Adipose tissue (tissue), 3 donors: Measurements from ENCODE around the gene JMJD1C. TPM values are rescaled to one million over a fixed set of nuclear protein-coding genes. Genes with fewer than 3 reads are reported as not detected.
"Not testable (repeated sequence)": the region's sequence is repeated elsewhere in the genome, so short reads cannot be mapped to it uniquely, and the experiment has no call there.

Experiments used
- H3K27ac ChIP-seq: one replicate; pipeline ENCODE4 v1.5.1; 2013; ENCODE audit warnings: low read depth, low read length
- WGBS, 3 donors: extraction: QIAGEN DNeasy Blood & Tissue Kit; methylation state at CpG; one replicate each; pipeline ENCODE4 v1.1.7; 2013; 5-methylcytosine and 5-hydroxymethylcytosine counted together
- polyA plus RNA-seq, 3 donors: library from polyadenylated mRNA; stranded (reverse); fragments of 200-250 nt; gene quantifications; one replicate each; pipeline ENCODE4 v1.2.3, GENCODE V29; 2013
- donor health status: healthy with polysubstance abuse.
- donor health status: Bipolar disorder and iron deficiency.
- donor health status: healthy.

The JMJD1C gene
- polyA plus RNA-seq = 10 to 100 TPM; 14.7 to 39.5 (median 31.1) TPM

DNA sequence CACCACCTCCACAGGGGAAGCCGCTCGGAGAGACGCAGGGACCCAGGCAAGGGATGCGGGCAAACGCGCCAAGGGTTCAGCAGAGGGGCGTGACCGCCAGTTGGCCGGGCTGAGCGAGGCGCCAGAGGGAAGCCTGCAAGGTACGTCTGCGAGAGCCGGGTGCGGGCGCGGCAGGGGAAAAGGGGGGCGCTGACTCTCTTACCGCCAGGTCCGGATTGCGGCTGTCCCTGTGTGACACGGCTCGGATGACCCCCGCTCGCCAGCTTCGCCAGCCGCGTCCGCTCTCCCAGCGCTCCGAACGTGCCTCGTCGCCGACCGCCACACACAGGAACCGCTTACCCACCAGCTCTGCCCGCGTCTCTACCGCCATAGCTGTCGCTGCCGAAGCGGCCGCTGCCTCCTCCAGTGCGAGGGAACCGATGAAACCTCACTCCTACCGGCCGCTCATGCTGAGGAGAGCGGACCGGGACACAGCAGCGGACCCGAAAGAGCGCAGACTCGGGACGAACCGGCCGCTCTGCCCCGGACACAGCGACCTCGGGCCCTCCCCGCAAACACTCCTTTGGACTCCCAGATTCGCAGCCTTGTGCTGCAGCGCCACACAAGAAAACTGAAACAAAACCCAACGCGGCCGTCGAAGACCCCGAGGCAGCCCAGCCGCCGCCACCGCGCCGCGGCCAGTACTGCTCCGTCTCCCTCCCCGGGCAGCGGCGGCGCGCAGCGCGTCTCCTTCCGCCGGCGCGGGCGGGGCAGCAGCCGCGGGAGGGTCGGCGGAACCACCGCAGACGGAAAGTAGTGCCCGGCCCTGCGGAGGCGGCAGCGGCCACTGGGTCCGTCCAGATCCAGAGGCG lies at the start of gene JMJD1C:
JMJD1C (minus strand) TSS at position 685 of the 851 bp plus-strand sequence; CDS start at position 370, 315 bp downstream.
- 0% methylated on average over 77 to 99 of the region's 99 CpGs for WGBS, 3 donors
- H3K27ac ChIP-seq = no peak within 1 kb of the TSS

DNA sequence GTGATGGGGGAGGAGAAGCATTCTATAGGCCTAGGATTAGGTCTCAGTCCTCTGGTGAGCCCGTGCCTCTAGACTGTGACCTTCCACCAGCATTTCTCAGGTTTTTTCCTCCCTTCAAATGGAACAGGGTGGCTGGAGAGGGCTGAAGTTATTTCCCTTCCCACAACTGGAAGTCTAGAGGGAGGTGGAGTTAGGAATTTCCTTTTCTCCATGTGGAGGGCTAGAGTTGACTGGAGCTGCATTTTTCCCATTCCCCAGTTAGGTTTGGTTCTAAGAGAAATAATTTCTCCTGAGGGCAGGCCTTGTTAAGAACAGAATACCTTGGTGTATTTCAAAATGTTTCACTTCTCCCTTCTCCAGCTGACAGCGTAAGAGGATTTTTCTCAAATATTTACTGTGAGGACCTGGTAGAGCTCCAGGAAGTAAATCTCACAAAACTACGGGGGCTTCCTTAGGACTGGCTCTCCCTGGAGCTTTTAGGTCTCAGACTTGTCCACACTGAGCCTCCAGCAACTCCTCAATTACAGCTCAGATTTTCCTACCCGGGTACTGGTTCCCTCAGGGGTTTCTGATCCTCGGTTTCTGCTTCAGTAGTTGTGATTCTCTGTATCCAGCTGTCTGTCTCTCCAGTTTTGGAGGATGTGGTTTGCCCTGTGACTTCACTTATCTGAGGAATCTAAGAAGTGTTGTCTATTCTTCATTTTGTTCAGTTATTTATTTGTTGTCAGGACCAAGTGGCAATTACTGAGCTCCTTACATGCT lies 49.4 kb upstream of the JMJD1C start:
- 41 to 64% (median 43%) methylated on average over 5 of the region's 5 CpGs for WGBS, 3 donors
- H3K27ac ChIP-seq = no peak overlapping the region

- no peak overlapping the region for H3K27ac ChIP-seq
- 88 to 100% (median 90%) methylated on average over 1 of the region's 1 CpG for WGBS, 3 donors
Measured at GRCh38 chr10:63506554-63506953, 40.8 kb upstream of the JMJD1C start.

DNA sequence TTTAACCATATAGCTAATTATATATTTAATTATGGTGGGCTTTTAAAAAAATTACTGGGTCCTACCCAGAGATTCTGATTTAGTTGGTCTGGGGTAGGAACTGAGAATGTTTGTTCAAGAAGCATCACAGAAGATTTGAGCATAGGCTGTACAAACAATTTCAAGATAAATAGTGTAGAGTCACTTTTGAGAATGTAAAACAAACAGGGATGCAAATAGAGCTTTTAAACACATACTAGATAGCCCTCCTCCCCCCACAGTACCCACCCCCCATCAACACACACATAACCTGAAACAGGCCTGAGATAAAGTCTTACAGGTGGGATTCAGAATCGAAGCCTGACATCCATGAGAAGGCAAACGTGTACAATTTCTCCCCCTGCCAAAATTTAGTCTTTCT lies 39.8 kb upstream of the JMJD1C start:
- no peak overlapping the region for H3K27ac ChIP-seq
- WGBS, 3 donors = 62 to 94% (median 87%) methylated on average over 2 of the region's 2 CpGs

- 62 to 72% (median 71%) methylated on average over 3 of the region's 3 CpGs for WGBS, 3 donors
- H3K27ac ChIP-seq = no peak overlapping the region
Measured at GRCh38 chr10:63504145-63504881, 38.5 kb upstream of the JMJD1C start.

- 65 to 73% (median 69%) methylated on average over 4 of the region's 4 CpGs for WGBS, 3 donors
- H3K27ac ChIP-seq = no peak overlapping the region
Measured at GRCh38 chr10:63503395-63503794, 37.6 kb upstream of the JMJD1C start.

- no peak overlapping the region for H3K27ac ChIP-seq
- 85 to 98% (median 96%) methylated on average over 1 of the region's 1 CpG for WGBS, 3 donors
Measured at GRCh38 chr10:63502832-63503231, 37.1 kb upstream of the JMJD1C start.

GRCh38 chr10:63501954-63502353 lies 36.2 kb upstream of the JMJD1C start:
- no peak overlapping the region for H3K27ac ChIP-seq
- WGBS, 3 donors = 81 to 100% (median 96%) methylated on average over 1 of the region's 1 CpG

- H3K27ac ChIP-seq = not testable (repeated sequence)
- 94 to 97% (median 95%) methylated on average over 5 of the region's 5 CpGs for WGBS, 3 donors
Measured at GRCh38 chr10:63500551-63500950, 34.8 kb upstream of the JMJD1C start.

DNA sequence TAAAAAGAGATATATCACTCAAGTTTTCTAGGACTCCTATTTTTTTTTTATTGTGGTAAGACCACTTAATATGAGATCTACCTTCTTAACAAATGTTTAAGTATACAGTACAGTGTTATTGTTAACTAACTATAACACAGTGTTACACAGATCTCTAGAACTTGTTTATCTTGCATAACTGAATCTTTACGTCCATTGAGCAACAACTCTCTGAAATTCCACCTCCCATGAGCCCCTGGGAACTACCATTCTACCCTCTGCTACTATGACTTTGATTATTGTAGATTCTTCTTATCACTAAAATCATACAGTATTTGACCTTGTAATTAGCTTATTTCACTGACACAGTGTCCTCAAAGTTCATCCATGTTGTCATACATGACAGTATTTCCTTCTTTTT lies 32.9 kb upstream of the JMJD1C start:
- no peak overlapping the region for H3K27ac ChIP-seq
- 36 to 69% (median 40%) methylated on average over 1 of the region's 1 CpG for whole genome bisulfite sequencing, 3 donors

GRCh38 chr10:63497321-63497720 lies 31.5 kb upstream of the JMJD1C start:
- no peak overlapping the region for H3K27ac ChIP-seq
- 47 to 79% (median 61%) methylated on average over 1 of the region's 1 CpG for WGBS, 3 donors

- H3K27ac ChIP-seq = no peak overlapping the region
- WGBS, 3 donors = 80 to 85% (median 82%) methylated on average over 1 of the region's 1 CpG
Measured at GRCh38 chr10:63496561-63496960, 30.8 kb upstream of the JMJD1C start.

GRCh38 chr10:63494951-63495350 lies 29.2 kb upstream of the JMJD1C start:
- 96 to 98% (median 97%) methylated on average over 2 of the region's 2 CpGs for WGBS, 3 donors
- no peak overlapping the region for H3K27ac ChIP-seq

- H3K27ac ChIP-seq = no peak overlapping the region
- 95 to 99% (median 96%) methylated on average over 4 of the region's 4 CpGs for WGBS, 3 donors
Measured at GRCh38 chr10:63493004-63493403, 27.2 kb upstream of the JMJD1C start.

DNA sequence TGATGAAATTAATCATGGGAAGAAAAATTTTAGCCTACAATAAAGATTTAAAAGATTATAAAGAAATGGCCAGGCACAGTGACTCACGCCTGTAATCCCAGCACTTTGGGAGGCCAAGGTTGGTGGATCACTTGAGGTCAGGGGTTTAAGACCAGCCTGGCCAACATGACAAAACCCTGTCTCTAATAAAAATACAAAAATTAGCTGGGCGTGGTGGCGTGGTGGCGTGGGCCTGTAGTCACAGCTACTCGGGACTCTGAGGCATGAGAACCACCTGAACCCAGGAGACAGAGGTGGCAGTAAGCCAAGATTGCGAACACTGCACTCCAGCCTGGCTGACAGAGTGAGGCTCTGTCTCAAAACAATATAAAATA lies 26.5 kb upstream of the JMJD1C start:
- H3K27ac ChIP-seq = not testable (repeated sequence)
- WGBS, 3 donors = 67 to 83% (median 71%) methylated on average over 6 of the region's 6 CpGs

GRCh38 chr10:63491588-63492316 lies 26.0 kb upstream of the JMJD1C start:
- no peak overlapping the region for H3K27ac ChIP-seq
- 60 to 83% (median 73%) methylated on average over 8 of the region's 8 CpGs for WGBS, 3 donors

- H3K27ac ChIP-seq = no peak overlapping the region
- 96 to 100% (median 97%) methylated on average over 3 of the region's 3 CpGs for WGBS, 3 donors
Measured at GRCh38 chr10:63489838-63490237, 24.1 kb upstream of the JMJD1C start.

DNA sequence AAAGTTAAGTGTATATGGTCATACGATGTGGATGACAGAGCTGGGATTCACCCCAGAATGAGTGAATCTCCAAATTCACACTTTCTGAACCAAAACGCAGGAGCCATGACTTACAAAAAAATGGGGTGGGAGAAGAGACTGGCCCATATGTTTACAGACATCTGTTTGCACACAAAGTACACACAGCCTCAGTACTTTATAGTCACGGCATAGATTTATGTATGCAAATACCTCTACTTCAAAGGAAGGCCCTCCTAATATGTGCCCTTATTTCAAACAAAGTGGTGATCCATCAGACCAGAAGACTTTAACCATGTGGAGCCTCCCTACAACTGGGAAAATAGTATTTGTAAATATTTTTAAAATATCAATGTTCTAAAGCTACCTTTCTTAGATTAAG lies 22.2 kb upstream of the JMJD1C start:
- no peak overlapping the region for H3K27ac ChIP-seq
- WGBS, 3 donors = 76 to 95% (median 87%) methylated on average over 3 of the region's 3 CpGs
